GM19043 (cell line): Measurements from ENCODE around the gene DYNC2H1.

Source experiments
- ATAC-seq: cut with Tn5 transposase; IDR thresholded peaks from one replicate; pipeline ENCODE4 v1.9.1; 2021; ENCODE audit warnings: low read depth; ENCODE audit not compliant: unreplicated experiment

Gene DYNC2H1

GRCh38 chr11:103448966-103449365, 339.7 kb downstream of the DYNC2H1 start:
- ATAC-seq, result no peak

GRCh38 chr11:103450241-103450640, 341.0 kb downstream of the DYNC2H1 start:
- no peak for ATAC-seq

GRCh38 chr11:103453126-103453525, 343.9 kb downstream of the DYNC2H1 start:
- ATAC-seq, result no peak

- no peak for ATAC-seq
Measured at GRCh38 chr11:103453915-103454709, 344.9 kb downstream of the DYNC2H1 start.

- no peak for ATAC-seq
Measured at GRCh38 chr11:103464420-103464819, 355.2 kb downstream of the DYNC2H1 start.

- ATAC-seq, result no peak
Measured at GRCh38 chr11:103465555-103466140, 356.4 kb downstream of the DYNC2H1 start.

- no peak for ATAC-seq
Measured at GRCh38 chr11:103471546-103471945, 362.3 kb downstream of the DYNC2H1 start.

- no peak for ATAC-seq
Measured at GRCh38 chr11:103476874-103477273, 367.6 kb downstream of the DYNC2H1 start.

GRCh38 chr11:103480421-103480820, 371.2 kb downstream of the DYNC2H1 start:
- ATAC-seq, result no peak

- ATAC-seq, result no peak
Measured at GRCh38 chr11:103483996-103484395, 374.8 kb downstream of the DYNC2H1 start.

- no peak for ATAC-seq
Measured at GRCh38 chr11:103484545-103484944, 375.3 kb downstream of the DYNC2H1 start.

GRCh38 chr11:103486604-103487003, 377.4 kb downstream of the DYNC2H1 start:
- ATAC-seq, result no peak

GRCh38 chr11:103487113-103487512, 377.9 kb downstream of the DYNC2H1 start:
- ATAC-seq, result no peak

- no peak for ATAC-seq
Measured at GRCh38 chr11:103488031-103488461, 378.8 kb downstream of the DYNC2H1 start.

- no peak for ATAC-seq
Measured at GRCh38 chr11:103488579-103488978, 379.4 kb downstream of the DYNC2H1 start.

GRCh38 chr11:103491777-103492176, 382.6 kb downstream of the DYNC2H1 start:
- no peak for ATAC-seq

- no peak for ATAC-seq
Measured at GRCh38 chr11:103494491-103494890, 385.3 kb downstream of the DYNC2H1 start.

GRCh38 chr11:103497268-103497667, 388.0 kb downstream of the DYNC2H1 start:
- no peak for ATAC-seq

GRCh38 chr11:103499710-103500340, 390.6 kb downstream of the DYNC2H1 start:
- no peak for ATAC-seq

GRCh38 chr11:103515283-103515682, 406.1 kb downstream of the DYNC2H1 start:
- ATAC-seq, result no peak

GRCh38 chr11:103520792-103521191, 411.6 kb downstream of the DYNC2H1 start:
- no peak for ATAC-seq

- ATAC-seq, result no peak
Measured at GRCh38 chr11:103525069-103525468, 415.8 kb downstream of the DYNC2H1 start.
